DOHH2 (cell line): ENCODE results near the gene TAF10.

Experiments used
- H3F3A ChIP-seq: fragments of 200-600 bp; sonication (generic), shearing (Covaris generic); 2 replicates; pipeline ENCODE4 v1.6.0; 2016; ENCODE audit warnings: antibody characterized with exemption, mild to moderate bottlenecking; ENCODE audit not compliant: control insufficient read depth, insufficient read depth
- H3K27ac ChIP-seq: fragments of 200-600 bp; sonication (generic); 2 replicates; pipeline ENCODE4 v1.5.1; 2014; ENCODE audit warnings: low read depth, mild to moderate bottlenecking, low read length, moderate library complexity
- H3K27me3 ChIP-seq: fragments of 200-600 bp; sonication (generic); 2 replicates; pipeline ENCODE4 v1.6.1; 2014; ENCODE audit warnings: mild to moderate bottlenecking, low read length, mixed read lengths; ENCODE audit not compliant: control insufficient read depth
- H3K36me3 ChIP-seq: fragments of 200-600 bp; sonication (generic); 2 replicates; pipeline ENCODE4 v1.6.1; 2014; ENCODE audit warnings: mild to moderate bottlenecking, low read length, moderate library complexity, mixed read lengths; ENCODE audit not compliant: control insufficient read depth
- H3K4me1 ChIP-seq: fragments of 200-600 bp; sonication (generic); 2 replicates; pipeline ENCODE4 v1.6.1; 2014; ENCODE audit warnings: mild to moderate bottlenecking, low read length, mixed read lengths; ENCODE audit not compliant: control insufficient read depth
- H3K4me2 ChIP-seq: fragments of 200-600 bp; sonication (generic); 2 replicates; pipeline ENCODE4 v1.6.0; 2014; ENCODE audit warnings: mild to moderate bottlenecking, low read length, moderate library complexity
- H3K4me3 ChIP-seq: fragments of 200-600 bp; sonication (generic); 2 replicates; pipeline ENCODE4 v1.5.1; 2014; ENCODE audit warnings: mild to moderate bottlenecking, low read length, mixed read lengths
- H3K79me2 ChIP-seq: fragments of 200-600 bp; sonication (generic); 2 replicates; pipeline ENCODE4 v1.6.1; 2014; ENCODE audit warnings: mild to moderate bottlenecking, low read length, mixed read lengths; ENCODE audit not compliant: control insufficient read depth
- H3K9me2 ChIP-seq: fragments of 200-600 bp; sonication (generic); replicated peaks from 2 replicates; pipeline ENCODE4 v1.6.1; 2014; ENCODE audit warnings: mild to moderate bottlenecking, low read length, mixed read lengths; ENCODE audit not compliant: control insufficient read depth
- H3K9me3 ChIP-seq: fragments of 200-600 bp; sonication (generic); 2 replicates; pipeline ENCODE4 v1.6.1; 2014; ENCODE audit warnings: antibody characterized with exemption, low read length, mixed read lengths; ENCODE audit not compliant: control insufficient read depth, insufficient read depth
- H4K20me1 ChIP-seq: fragments of 200-600 bp; sonication (generic); 2 replicates; pipeline ENCODE4 v1.6.0; 2014; ENCODE audit warnings: low read depth, mild to moderate bottlenecking, antibody characterized with exemption, low read length, moderate library complexity; ENCODE audit not compliant: control insufficient read depth, insufficient read depth
- CTCF ChIP-seq: fragments of 200-600 bp; sonication (generic); IDR thresholded peaks from one replicate; pipeline ENCODE4 v1.5.1; 2014; ENCODE audit warnings: antibody characterized with exemption, mild to moderate bottlenecking, low read depth, low read length; ENCODE audit not compliant: poor library complexity, severe bottlenecking
- EZH2phosphoT487 ChIP-seq: fragments of 200-600 bp; sonication (generic); IDR thresholded peaks from 2 replicates; pipeline ENCODE4 v1.6.1; 2017; ENCODE audit warnings: borderline replicate concordance, mild to moderate bottlenecking, antibody characterized with exemption, low read length, moderate library complexity, mixed read lengths

The TAF10 gene

DNA sequence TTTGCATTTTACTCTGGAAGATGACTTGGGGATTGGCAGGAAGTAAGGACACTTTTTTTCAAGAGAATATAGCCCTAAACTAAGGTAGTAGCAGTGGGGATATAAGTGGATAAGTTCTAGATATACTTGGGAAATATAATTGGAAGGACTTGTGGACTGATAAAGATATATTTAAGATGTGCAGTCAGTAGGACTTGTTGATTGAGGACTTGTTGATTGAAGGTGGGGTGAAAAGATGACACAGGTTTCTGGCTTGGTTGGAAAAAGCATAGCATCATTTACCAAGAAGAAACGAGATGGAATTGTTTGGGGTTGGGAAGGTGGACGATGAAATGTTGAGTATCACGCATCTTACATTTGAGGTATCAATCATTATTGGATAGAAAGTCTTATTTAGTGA is 1.5 kb upstream of the TAF10 start:
- peaks cover 17% of the 10 kb centered on the region for H3K79me2 ChIP-seq
- peaks cover 5% of the 10 kb centered on the region; the same call in 1 of the 2 replicates for H3F3A ChIP-seq
- no peaks in the 10 kb centered on the region for H4K20me1 ChIP-seq
- peaks cover 33% of the 10 kb centered on the region for H3K36me3 ChIP-seq
- H3K27me3 ChIP-seq: no peaks in the 10 kb centered on the region
- no peak overlapping the region for H3K27ac ChIP-seq
- no peak overlapping the region; the same call in 1 of the 2 replicates for H3K4me3 ChIP-seq
- no peaks in the 10 kb centered on the region for H3K9me3 ChIP-seq
- peaks cover 30% of the 10 kb centered on the region for H3K4me1 ChIP-seq
- TF ChIP-seq EZH2phosphoT487 (no peak), CTCF (no peak)
- H3K4me2 ChIP-seq: peak overlapping the region; percentile 97; the same call in 1 of the 2 replicates
- no peaks in the 10 kb centered on the region for H3K9me2 ChIP-seq

DNA sequence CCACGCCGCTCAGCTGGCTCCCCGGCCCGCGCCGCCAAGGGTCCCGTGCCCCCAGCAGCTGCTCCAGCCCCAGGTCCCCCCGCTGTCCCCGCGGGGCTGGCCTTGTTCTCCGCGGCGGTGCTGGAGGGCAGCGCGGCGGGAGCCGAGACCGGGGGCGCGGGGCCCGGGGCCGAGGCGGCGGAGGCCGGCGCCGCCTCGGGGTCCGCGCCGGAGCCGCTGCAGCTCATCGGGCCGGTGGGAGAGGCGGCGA is 128 bp downstream of the TAF10 start:
- Histone ChIP-seq H3F3A (peaks cover 10% of the 10 kb centered on the region; the same call in 1 of the 2 replicates), H3K36me3 (peaks cover 47% of the 10 kb centered on the region), H3K27me3 (no peaks in the 10 kb centered on the region), H3K4me3 (peak overlapping the region; percentile 92), H3K9me2 (no peaks in the 10 kb centered on the region), H3K4me2 (peak overlapping the region; percentile 86), H3K4me1 (peaks cover 33% of the 10 kb centered on the region), H3K79me2 (peaks cover 22% of the 10 kb centered on the region), H3K27ac (peak overlapping the region; percentile 91; the same call in 1 of the 2 replicates), H4K20me1 (no peaks in the 10 kb centered on the region), H3K9me3 (no peaks in the 10 kb centered on the region)
- TF ChIP-seq EZH2phosphoT487 (no peak), CTCF (no peak)

DNA sequence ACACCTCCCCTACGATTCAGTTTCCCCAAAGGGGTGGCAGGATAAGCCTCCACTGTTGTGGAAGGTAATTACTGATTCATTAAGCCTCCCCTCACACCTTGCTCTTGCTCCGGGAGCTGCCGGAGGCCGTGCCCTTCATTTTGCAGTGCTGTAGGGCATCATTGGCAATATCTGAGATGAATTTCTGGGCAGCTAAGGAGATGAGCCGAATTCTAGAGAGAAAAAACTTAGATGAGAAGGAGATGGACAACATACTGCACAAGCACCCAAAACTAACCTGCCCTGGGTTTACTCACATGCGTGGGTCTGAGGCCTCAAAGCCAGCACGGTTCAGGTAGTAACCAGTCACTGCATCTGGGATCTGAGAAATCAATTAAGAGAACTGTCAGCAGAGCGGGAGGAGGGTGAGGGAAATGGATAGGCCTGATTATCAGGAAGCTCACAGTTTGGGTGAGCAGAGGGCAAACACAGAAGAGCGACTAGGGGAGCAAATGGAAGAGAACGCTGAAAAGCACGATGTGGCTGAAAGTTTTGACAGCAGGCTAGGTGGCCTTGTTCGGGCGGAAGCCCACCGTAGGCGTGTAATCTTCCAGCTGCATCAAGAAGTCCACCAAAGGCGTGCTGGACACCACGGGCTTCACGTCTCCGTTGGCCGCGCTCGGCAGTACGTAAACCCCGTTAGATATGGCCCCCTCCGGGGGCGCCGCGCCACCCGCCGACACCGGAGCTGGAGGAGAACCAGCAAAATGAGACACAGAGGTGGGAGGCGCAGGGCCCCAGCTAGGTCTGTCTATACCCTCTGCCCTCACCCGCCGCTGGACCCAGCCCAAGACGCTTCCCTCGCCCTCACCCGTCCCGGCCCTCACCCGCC is 689 bp downstream of the TAF10 start:
- TF ChIP-seq EZH2phosphoT487: no peak
- peaks cover 10% of the 10 kb centered on the region; the same call in 1 of the 2 replicates for H3F3A ChIP-seq
- H3K4me3 ChIP-seq: peak overlapping the region; percentile 92
- peaks cover 52% of the 10 kb centered on the region for H3K36me3 ChIP-seq
- peak overlapping the region; percentile 86 for H3K4me2 ChIP-seq
- H3K79me2 ChIP-seq: peaks cover 28% of the 10 kb centered on the region
- H3K9me2 ChIP-seq: no peaks in the 10 kb centered on the region
- H3K27ac ChIP-seq: peak overlapping the region; percentile 15; the same call in 1 of the 2 replicates
- no peaks in the 10 kb centered on the region for H4K20me1 ChIP-seq
- peaks cover 39% of the 10 kb centered on the region for H3K4me1 ChIP-seq
- H3K9me3 ChIP-seq: no peaks in the 10 kb centered on the region
- H3K27me3 ChIP-seq: no peaks in the 10 kb centered on the region

GRCh38 chr11:6610591-6610990 is 1.4 kb downstream of the TAF10 start:
- Histone ChIP-seq H4K20me1 (no peaks in the 10 kb centered on the region), H3K4me1 (peaks cover 46% of the 10 kb centered on the region), H3K79me2 (peaks cover 35% of the 10 kb centered on the region), H3K9me3 (no peaks in the 10 kb centered on the region), H3F3A (peaks cover 10% of the 10 kb centered on the region; the same call in 1 of the 2 replicates), H3K36me3 (peaks cover 57% of the 10 kb centered on the region), H3K27me3 (no peaks in the 10 kb centered on the region), H3K4me3 (peak overlapping the region; percentile 92), H3K27ac (no peak overlapping the region), H3K4me2 (peak overlapping the region; percentile 86), H3K9me2 (no peaks in the 10 kb centered on the region)
- TF ChIP-seq CTCF (no peak), EZH2phosphoT487 (no peak)
